Gastrocnemius medialis (tissue), 4 donors: ENCODE measurements around the gene SNPH. TPM values are rescaled to one million over a fixed set of nuclear protein-coding genes. Genes with fewer than 3 reads are reported as not detected.
"Not testable (repeated sequence)": the region's sequence is repeated elsewhere in the genome, so short reads cannot be mapped to it uniquely, and the experiment has no call there.

Source experiments
- ATAC-seq, 2 donors: fragments of 150-250 bp; one replicate each; pipeline ENCODE4 v1.9.1; 2016
- DNase-seq, 2 donors: peaks; one replicate each; pipeline ENCODE4 v3.0.0-alpha.2; 2019
- H3K27ac ChIP-seq, 4 donors: fragments of 200-600 bp; sonication (generic); 1 replicate in 1 of 4; 2 replicates in 3 of 4; pipeline ENCODE4 v1.5.1; 2016 to 2018; ENCODE audit warnings: mild to moderate bottlenecking in 2 of 4, moderate library complexity in 1 of 4
- H3K27me3 ChIP-seq, 3 donors: fragments of 200-600 bp; sonication (generic) in 2 of 3; 1 replicate in 1 of 3; 2 replicates in 2 of 3; pipeline versions ENCODE4 v1.5.1 to v1.6.0; 2016 to 2019; ENCODE audit warnings: mild to moderate bottlenecking in 1 of 3, moderate library complexity in 1 of 3
- H3K36me3 ChIP-seq, 2 donors: fragments of 200-600 bp; sonication (generic) in 1 of 2; one replicate each; pipeline ENCODE4 v1.5.1; 2017 to 2018
- H3K4me1 ChIP-seq, 2 donors: fragments of 200-600 bp; sonication (generic) in 1 of 2; one replicate each; pipeline ENCODE4 v1.5.1; 2016 to 2017; ENCODE audit warnings: mild to moderate bottlenecking in 2 of 2
- H3K4me3 ChIP-seq, 4 donors: fragments of 200-600 bp; sonication (generic) in 3 of 4; 1 replicate in 1 of 4; 2 replicates in 3 of 4; pipeline ENCODE4 v1.5.1; 2016 to 2019; ENCODE audit warnings: mild to moderate bottlenecking in 2 of 4
- H3K9me3 ChIP-seq, 3 donors: fragments of 200-600 bp; sonication (generic) in 2 of 3; 1 replicate in 1 of 3; 2 replicates in 2 of 3; pipeline ENCODE4 v1.5.1; 2016 to 2019
- CTCF ChIP-seq, 5 experiments: fragments of 450-650 bp in 3 of 5; fragments of 200-600 bp in 2 of 5; sonication (generic) in 2 of 5; IDR thresholded peaks in 4 of 5; conservative IDR thresholded peaks in 1 of 5; 1 replicate in 4 of 5; 2 replicates in 1 of 5; pipeline ENCODE4 v1.5.1; 2016 to 2019; ENCODE audit warnings: antibody characterized with exemption in 5 of 5, mild to moderate bottlenecking in 3 of 5, moderate library complexity in 3 of 5
- POLR2A ChIP-seq, 2 donors: fragments of 450-650 bp; IDR thresholded peaks; one replicate each; pipeline ENCODE4 v1.6.1; 2017; ENCODE audit warnings: antibody characterized with exemption in 2 of 2, mild to moderate bottlenecking in 2 of 2, moderate library complexity in 2 of 2
- in situ Hi-C, 4 donors: fragments of 200-750 bp; cut with MboI; loops; one replicate each; pipeline versions ENCODE4 v1.15.0 to v1.8.0; 2017; ENCODE audit warnings: low sequenced_read_pairs in 4 of 4
- intact Hi-C: fragments of 100-400 bp; cut with DNase I; formaldehyde crosslinking; loops from one replicate; pipeline ENCODE4 v1.15.1; 2023; ENCODE audit warnings: low total_unique reads
- total RNA-seq, 4 donors: library from RNA; depleted of rRNA; stranded (reverse); fragments of >200 nt; gene quantifications; one replicate each; pipeline versions ENCODE4 v1.1.0 to v1.2.3, GENCODE V29; 2016

SNPH gene
- total RNA-seq, 4 donors from 2014 or later = 3.1 to 27.4 (median 15.9) TPM

GRCh38 chr20:1341561-1342265, 75.6 kb downstream of the SNPH start:
- Histone ChIP-seq H3K9me3 (no peaks in the 10 kb centered on the region), H3K4me1 (peaks cover 13 to 15% of the 10 kb centered on the region in 2 donors), H3K27ac (no peak overlapping the region), H3K36me3 (no peaks in the 10 kb centered on the region), H3K27me3 (no peaks in the 10 kb centered on the region), H3K4me3 (no peak overlapping the region)
- ATAC-seq = no peak
- in situ Hi-C loops (no loop called here), intact Hi-C loops (no loop called here)
- no peak for DNase-seq
- TF ChIP-seq CTCF (IDR thresholded peaks at IDR 0.05 in 4 of 5, conservative IDR thresholded peaks at IDR 0.05 in 1 of 5) = no peak
- no peak for TF ChIP-seq POLR2A (IDR thresholded peaks at IDR 0.05)

- DNase-seq, in situ Hi-C loops, H3K4me1 ChIP-seq, H3K9me3 ChIP-seq, H3K27ac ChIP-seq, H3K4me3 ChIP-seq, H3K27me3 ChIP-seq, intact Hi-C loops, H3K36me3 ChIP-seq, ATAC-seq: not testable (repeated sequence)
Measured at GRCh38 chr20:1343446-1344124, 77.5 kb downstream of the SNPH start.

GRCh38 chr20:1345030-1345755, 79.1 kb downstream of the SNPH start:
- no peak for ATAC-seq
- Histone ChIP-seq H3K4me3 (no peak overlapping the region), H3K9me3 (peaks cover 0 to 4% (median 0%) of the 10 kb centered on the region in 3 donors), H3K27ac (no peak overlapping the region), H3K27me3 (no peaks in the 10 kb centered on the region), H3K36me3 (no peaks in the 10 kb centered on the region), H3K4me1 (no peaks in the 10 kb centered on the region)
- intact Hi-C loops (no loop called here), in situ Hi-C loops (no loop called here)
- TF ChIP-seq CTCF (IDR thresholded peaks at IDR 0.05 in 4 of 5, conservative IDR thresholded peaks at IDR 0.05 in 1 of 5) (no peak), POLR2A (IDR thresholded peaks at IDR 0.05) (no peak)
- no peak for DNase-seq

- in situ Hi-C loops = no loop called here
- H3K4me3 ChIP-seq = no peak overlapping the region
- H3K4me1 ChIP-seq = no peaks in the 10 kb centered on the region
- DNase-seq (no peak), ATAC-seq (no peak)
- intact Hi-C loops = no loop called here
- H3K9me3 ChIP-seq = peaks cover 0 to 4% (median 0%) of the 10 kb centered on the region in 3 donors
- H3K27me3 ChIP-seq = no peaks in the 10 kb centered on the region
- no peak overlapping the region for H3K27ac ChIP-seq
- TF ChIP-seq CTCF (IDR thresholded peaks at IDR 0.05 in 4 of 5, conservative IDR thresholded peaks at IDR 0.05 in 1 of 5) (no peak), POLR2A (IDR thresholded peaks at IDR 0.05) (no peak)
- H3K36me3 ChIP-seq = no peaks in the 10 kb centered on the region
Measured at GRCh38 chr20:1345756-1346093, 79.6 kb downstream of the SNPH start.

GRCh38 chr20:1346315-1346969, 80.3 kb downstream of the SNPH start:
- no peak for DNase-seq
- no peak for ATAC-seq
- peaks cover 0 to 4% (median 0%) of the 10 kb centered on the region in 3 donors for H3K9me3 ChIP-seq
- no peak overlapping the region for H3K4me3 ChIP-seq
- intact Hi-C loops (no loop called here), in situ Hi-C loops (no loop called here)
- no peak for TF ChIP-seq CTCF (IDR thresholded peaks at IDR 0.05 in 4 of 5, conservative IDR thresholded peaks at IDR 0.05 in 1 of 5)
- TF ChIP-seq POLR2A (IDR thresholded peaks at IDR 0.05) = no peak
- no peaks in the 10 kb centered on the region for H3K36me3 ChIP-seq
- no peaks in the 10 kb centered on the region for H3K4me1 ChIP-seq
- H3K27ac ChIP-seq = no peak overlapping the region
- H3K27me3 ChIP-seq = no peaks in the 10 kb centered on the region
